ENCODE results near the gene CLIC2.
A peak's percentile ranks its signal among the peaks of the same experiment; 100 is the strongest.
"Not testable (repeated sequence)": the region's sequence is repeated elsewhere in the genome, so short reads cannot be mapped to it uniquely, and the experiment has no call there.

Gene CLIC2

DNA sequence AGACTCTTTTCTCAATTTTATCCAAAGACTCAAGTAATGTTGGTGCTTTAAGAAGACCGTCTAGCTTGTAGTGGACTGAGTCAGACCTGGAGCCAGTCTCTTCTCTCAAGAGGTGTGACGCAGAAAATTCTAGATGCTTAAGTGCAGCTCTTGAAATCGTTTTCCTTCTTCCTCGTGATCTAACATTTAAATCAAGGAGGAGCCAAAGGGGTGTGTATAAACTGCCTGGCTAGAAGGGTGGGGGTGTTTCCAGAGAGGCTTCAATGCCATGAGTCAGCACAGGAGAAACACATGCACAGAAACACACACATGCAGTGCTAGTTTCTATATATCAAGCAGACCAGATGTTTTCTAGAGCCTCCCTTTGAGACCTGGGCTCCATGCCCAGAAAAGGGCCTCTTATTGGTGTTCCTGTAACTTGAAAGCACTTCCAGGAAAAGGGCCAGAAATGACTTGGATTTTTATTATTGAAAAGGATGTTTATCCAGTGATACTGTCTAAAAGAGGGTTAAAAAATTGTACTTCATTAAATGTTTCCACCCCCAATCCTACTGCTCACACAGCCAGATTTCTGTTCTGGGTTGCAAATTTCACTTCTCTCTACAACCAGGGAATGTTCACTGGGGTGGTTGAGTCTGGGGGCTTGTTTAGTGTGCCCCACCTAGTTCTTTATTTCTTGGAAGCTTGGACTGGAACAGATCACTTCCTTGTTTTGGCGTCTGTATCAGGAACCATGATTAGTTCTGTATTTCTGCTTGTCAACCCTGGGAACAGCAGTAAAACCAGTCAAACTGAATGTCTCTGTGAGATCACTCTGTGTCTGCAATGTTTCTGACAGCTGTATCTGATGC, at the start of gene CLIC2:
CLIC2 (minus strand) TSS at position 129 of the 851 bp plus-strand sequence. CDS start 187 bp downstream, outside the sequence.
- no peak for DNase-seq (ENCODE audit: low read depth in 2 of 2)

GRCh38 chrX:155382529-155382967, 48.1 kb upstream of the CLIC2 start:
- DNase-seq (ENCODE audit: low read depth in 2 of 2): not testable (repeated sequence)

DNA sequence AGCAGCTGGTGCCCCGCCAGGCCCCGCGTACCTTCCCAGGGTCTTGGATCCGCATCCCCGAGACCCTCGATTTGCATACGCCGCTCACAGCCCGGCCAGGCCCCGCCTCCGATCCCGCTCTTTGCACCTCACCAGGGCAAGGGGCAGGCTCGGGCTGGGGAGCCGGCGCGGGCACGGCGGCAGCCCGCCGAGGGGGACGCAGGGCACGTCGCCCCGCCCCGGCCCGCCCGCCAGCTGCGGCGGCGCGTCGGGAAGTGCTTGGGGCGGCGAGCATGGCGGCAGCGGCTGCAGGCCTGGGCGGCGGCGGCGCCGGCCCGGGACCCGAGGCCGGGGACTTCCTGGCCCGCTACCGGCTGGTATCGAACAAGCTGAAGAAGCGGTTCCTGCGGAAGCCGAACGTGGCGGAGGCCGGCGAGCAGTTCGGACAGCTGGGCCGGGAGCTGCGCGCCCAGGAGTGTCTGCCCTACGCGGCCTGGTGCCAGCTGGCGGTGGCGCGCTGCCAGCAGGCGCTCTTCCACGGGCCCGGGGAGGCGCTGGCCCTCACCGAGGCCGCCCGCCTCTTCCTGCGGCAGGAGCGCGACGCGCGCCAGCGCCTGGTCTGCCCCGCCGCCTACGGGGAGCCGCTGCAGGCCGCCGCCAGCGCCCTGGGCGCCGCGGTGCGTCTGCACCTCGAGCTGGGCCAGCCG, 47.6 kb upstream of the CLIC2 start, which contains the start of gene F8A2:
F8A2 (plus strand) TSS at position 253 of the 686 bp plus-strand sequence; CDS start at position 273, 20 bp downstream.
- not testable (repeated sequence) for DNase-seq (ENCODE audit: low read depth in 2 of 2)

- not testable (repeated sequence) for DNase-seq (ENCODE audit: low read depth in 2 of 2)
These were observed 45.4 kb upstream of the CLIC2 start for GRCh38 chrX:155379802-155380201.

DNA sequence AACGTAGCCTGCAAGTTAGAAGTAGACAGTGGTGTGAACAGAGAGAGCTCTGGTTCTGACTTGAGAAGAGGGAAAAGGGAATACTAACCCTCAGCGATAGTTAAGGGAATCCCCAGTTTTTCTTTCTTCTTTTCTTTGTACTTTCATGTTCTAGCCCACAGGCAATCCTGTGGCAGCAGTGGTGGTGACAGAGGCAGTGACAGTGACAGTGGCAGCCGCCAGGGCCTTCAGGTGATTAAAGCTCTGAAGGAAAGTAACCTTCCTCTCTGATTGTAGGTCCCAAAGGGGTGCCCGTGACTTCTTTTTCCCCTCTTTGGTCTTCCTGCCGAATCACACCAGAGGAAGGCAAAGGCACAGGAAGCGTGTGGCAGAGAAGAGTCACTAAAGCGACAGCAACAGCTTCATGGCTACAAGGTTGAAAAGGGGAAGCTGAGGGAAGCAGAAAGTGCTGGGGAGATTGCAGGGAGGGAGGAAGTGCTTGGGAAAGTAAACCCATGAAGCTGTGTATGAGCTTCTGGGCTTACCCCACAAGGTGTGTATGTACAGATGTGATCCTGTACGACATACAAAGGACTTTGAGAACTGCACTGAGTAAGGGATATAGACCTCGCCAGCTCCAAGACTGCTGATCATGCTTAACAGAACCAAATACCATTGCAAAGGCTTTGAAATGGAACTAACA, 39.5 kb upstream of the CLIC2 start:
- not testable (repeated sequence) for DNase-seq (ENCODE audit: low read depth in 2 of 2)

- not testable (repeated sequence) for DNase-seq (ENCODE audit: low read depth in 2 of 2)
These were observed 29.3 kb upstream of the CLIC2 start for GRCh38 chrX:155363712-155364111.

- not testable (repeated sequence) for DNase-seq (ENCODE audit: low read depth in 2 of 2)
These were observed 15.0 kb upstream of the CLIC2 start for GRCh38 chrX:155349448-155349847.

GRCh38 chrX:155345689-155346088, 11.3 kb upstream of the CLIC2 start:
- DNase-seq (ENCODE audit: low read depth in 2 of 2): not testable (repeated sequence)

GRCh38 chrX:155335337-155335712, 911 bp upstream of the CLIC2 start:
- not testable (repeated sequence) for DNase-seq (ENCODE audit: low read depth in 2 of 2)

DNA sequence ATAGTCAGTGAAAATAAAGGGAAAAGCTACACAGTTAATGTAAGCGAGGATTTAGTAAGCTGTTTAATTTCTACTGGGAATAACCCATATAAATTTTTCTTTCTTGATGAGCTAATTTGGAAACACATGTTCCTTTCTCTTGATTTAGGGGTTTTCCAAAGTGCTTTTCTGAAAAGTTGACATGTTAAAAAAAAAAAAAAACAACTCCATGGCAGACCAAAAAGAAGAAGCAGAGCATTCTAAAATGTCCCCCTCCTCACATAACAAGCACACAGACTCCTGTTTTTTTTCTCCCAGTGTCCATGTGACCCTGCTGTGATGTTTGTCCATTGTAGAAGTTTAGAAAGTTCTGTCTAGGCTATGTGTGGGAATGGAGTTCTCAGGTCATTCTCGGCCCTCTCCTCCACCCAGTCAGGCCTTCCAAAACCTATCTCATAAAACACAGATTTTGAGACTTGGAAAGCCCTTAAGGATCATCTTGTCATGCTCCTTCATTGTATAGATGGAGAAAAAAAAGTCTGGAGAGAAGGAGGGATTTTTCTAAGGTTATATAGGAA, 792 bp downstream of the CLIC2 start:
- DNase-seq (ENCODE audit: low read depth in 2 of 2): no peak

DNA sequence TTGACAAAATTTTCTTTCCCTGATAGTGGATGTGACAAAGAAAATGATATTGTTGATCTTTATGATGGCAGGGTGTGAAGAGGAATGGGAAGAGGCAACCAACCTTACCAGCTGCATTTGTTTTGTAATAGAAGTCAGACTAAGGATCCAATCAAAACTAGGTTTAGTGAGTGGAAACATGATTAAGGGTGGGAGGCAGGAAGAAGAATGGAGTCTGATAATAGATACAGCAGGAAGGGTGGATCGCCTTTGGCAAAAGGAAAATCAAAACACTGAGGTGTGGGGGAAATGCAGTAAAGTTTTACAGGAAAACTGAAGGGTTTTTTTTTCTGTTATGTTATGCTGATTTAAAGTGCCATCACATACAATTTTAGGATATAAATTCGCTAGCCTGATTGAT, 3.4 kb downstream of the CLIC2 start:
- DNase-seq (ENCODE audit: low read depth in 2 of 2): no peak

DNA sequence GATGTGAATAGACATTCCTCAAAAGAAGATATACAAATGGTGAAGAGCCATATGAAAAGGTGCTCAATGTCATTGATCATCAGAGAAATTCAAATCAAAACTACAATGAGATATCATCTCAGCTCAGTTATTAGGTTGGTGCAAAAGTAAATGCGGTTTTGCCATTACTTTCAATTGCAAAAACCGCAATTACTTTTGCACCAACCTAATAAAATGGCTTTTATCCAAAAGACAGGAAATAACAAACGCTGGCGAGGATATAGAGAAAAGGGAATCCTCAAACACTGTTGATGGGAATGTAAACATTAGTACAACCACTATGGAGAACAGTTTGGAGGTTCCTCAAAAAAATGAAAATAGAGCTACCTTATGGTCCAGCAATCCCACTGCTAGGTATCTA, 5.1 kb downstream of the CLIC2 start:
- DNase-seq (ENCODE audit: low read depth in 2 of 2): no peak

- DNase-seq (ENCODE audit: low read depth in 2 of 2): no peak
These were observed 7.8 kb downstream of the CLIC2 start for GRCh38 chrX:155326610-155327009.

DNA sequence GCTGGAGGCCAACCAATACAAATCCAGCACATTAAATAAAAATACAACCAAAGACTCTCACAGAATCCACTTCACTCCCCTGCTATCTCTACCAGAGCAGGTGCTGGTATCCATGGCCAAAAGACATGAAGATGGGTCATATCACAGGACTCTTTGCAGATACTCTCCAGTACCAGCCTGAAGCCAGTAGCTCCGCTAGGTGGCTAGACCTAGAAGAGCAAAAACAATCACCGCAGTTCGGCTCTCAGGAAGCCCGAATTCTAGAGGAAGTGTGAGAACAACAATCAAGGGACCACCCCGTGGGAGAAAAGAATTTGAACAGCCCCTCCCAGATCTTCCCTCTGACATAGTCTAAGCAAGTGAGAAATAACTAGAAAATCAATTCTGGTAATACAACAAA, 20.2 kb downstream of the CLIC2 start:
- no peak for DNase-seq (ENCODE audit: low read depth in 2 of 2)

DNA sequence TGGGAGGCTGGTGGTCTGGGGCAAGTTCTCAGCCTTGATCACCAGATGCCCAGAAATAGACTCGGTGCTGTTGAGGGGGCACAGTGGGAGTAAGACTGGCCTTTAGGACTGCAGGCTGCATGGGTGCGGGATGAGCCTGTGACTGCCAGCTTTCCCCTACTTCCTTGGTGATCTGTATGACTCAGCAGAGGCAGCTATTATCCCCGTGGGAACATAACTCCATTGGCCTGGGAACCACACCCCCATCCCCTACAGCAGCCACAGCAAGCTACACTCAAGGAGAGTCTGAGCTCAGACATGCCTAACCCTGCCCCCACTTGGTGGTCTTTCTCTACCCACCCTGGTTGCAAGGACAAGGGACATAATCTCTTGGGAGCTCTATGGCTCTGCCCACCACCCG, 20.6 kb downstream of the CLIC2 start:
- DNase-seq (ENCODE audit: low read depth in 2 of 2): no peak

- DNase-seq (ENCODE audit: low read depth in 2 of 2): no peak
These were observed 40.6 kb downstream of the CLIC2 start for GRCh38 chrX:155293771-155294170.

GRCh38 chrX:155279873-155280272, 54.5 kb downstream of the CLIC2 start:
- DNase-seq (ENCODE audit: low read depth in 2 of 2): no peak

GRCh38 chrX:155270969-155271368, 63.4 kb downstream of the CLIC2 start:
- DNase-seq (ENCODE audit: low read depth in 2 of 2): no peak

GRCh38 chrX:155267995-155268394, 66.4 kb downstream of the CLIC2 start:
- DNase-seq (ENCODE audit: low read depth in 2 of 2): not testable (repeated sequence)

DNA sequence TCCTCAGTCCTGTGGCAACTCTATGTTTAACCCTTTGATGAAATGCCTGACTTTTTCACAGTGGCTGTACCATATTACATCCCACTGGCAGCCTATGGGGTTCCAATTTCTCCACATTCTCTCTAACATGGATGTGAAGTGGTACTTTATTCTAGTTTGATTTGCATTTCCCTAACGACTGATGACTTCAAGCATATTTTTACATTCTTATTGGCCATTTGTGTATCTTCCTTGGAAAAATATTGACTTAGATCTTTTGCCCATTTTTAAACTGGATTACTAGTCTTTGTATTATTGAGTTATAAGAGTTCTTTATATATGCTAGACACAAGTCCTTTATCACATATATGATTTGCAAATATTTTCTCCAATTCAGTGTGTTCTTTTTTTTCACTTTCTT, 68.0 kb downstream of the CLIC2 start:
- no peak for DNase-seq (ENCODE audit: low read depth in 2 of 2)

DNA sequence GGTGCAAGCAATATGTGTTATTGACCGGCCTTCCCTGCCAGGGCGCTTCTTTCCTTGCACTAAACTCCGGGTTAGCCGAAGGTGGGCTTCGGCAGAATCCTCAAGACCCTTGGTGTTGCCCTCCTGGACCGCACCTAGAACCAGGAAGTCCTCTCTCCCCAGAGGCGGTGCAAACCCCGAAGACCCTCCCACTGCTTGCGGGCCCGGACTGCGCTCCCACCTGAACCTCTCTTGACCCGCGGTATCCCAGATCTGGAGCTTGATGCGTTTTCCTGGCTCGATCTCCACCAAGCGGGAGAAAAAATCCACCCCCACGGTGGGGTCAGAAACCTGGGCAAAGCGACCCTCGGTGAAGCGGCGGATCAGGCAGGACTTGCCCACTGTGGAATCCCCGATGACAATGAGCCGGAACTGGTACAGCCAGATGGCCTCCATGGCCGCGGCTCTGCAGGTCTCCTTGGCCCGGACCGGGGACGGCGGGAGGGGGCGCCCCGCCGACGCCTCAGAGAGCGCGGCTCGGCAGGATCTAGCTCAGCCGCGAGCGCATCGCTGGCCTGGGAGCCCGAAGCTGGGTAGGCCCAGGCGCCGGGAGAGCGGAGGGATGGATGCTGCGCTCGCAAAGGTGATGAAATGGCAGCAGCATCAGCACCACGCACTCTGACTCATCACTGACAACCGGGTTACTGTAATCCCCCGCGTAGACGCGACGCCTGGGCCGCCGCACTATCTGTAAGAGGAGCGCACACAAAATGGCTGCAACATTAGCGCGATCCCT, 70.4 kb downstream of the CLIC2 start, which contains the start of gene RAB39B:
RAB39B (minus strand) TSS at position 638 of the 775 bp plus-strand sequence; CDS start at position 435, 203 bp downstream.
- peak; percentile 47 to 60 for DNase-seq (ENCODE audit: low read depth in 2 of 2)
